Caco-2 (cell line): ENCODE results near the gene KIAA1958. TPM values are rescaled to one million over a fixed set of nuclear protein-coding genes. Genes with fewer than 3 reads are reported as not detected.

Experiments used
- BruUV-seq: library from RNA; stranded (reverse); fragments of 400-500 nt; replicated peaks from 2 replicates; lab custom pipeline; 2021; lab: Mats Ljungman, UMichigan
- CTCF ChIA-PET: fragments of 300-600 bp; sonication (Branson Sonifier 250); formaldehyde crosslinking; loops from one replicate; lab custom pipeline; 2022; ENCODE audit warnings: antibody characterized with exemption; lab: Charles Lee
- POLR2A ChIA-PET: fragments of 300-600 bp; sonication (Branson Sonifier 250); formaldehyde crosslinking; loops from one replicate; lab custom pipeline; 2022; ENCODE audit warnings: antibody characterized with exemption; lab: Charles Lee
- DNase-seq, 2 experiments: peaks; one replicate each; pipeline versions ENCODE4 v3.0.0 to v3.0.0-alpha.2; 2020 to 2022
- H3K27me3 ChIP-seq: replicated peaks from 2 replicates; pipeline ENCODE4 v1.6.0; 2011; ENCODE audit warnings: low read length; ENCODE audit not compliant: control insufficient read depth, insufficient read depth
- H3K36me3 ChIP-seq: 2 replicates; pipeline ENCODE4 v1.5.1; 2011; ENCODE audit warnings: low read length; ENCODE audit not compliant: control insufficient read depth, insufficient read depth
- H3K4me1 ChIP-seq: fragments of 250-450 bp; sonication (Bioruptor Pico); 2 replicates; pipeline ENCODE4 v1.5.1; 2020; ENCODE audit warnings: mild to moderate bottlenecking
- H3K4me3 ChIP-seq: 2 replicates; pipeline ENCODE4 v1.5.1; 2011; ENCODE audit warnings: low read depth, mild to moderate bottlenecking, control low read depth, low read length
- H3K9me3 ChIP-seq: fragments of 250-450 bp; sonication (Bioruptor Pico); 2 replicates; pipeline ENCODE4 v1.5.1; 2020; ENCODE audit warnings: mild to moderate bottlenecking, moderate library complexity
- H3K27ac Mint-ChIP-seq: one replicate; pipeline ENCODE4 v1.8.0; 2022; ENCODE audit warnings: mixed read lengths; ENCODE audit not compliant: unreplicated experiment
- H3K27me3 Mint-ChIP-seq: one replicate; pipeline ENCODE4 v1.8.0; 2022; ENCODE audit warnings: mixed read lengths; ENCODE audit not compliant: insufficient read depth, unreplicated experiment
- H3K36me3 Mint-ChIP-seq: one replicate; pipeline ENCODE4 v1.8.0; 2022; ENCODE audit warnings: mild to moderate bottlenecking, mixed read lengths; ENCODE audit not compliant: insufficient read depth, unreplicated experiment
- H3K4me1 Mint-ChIP-seq: one replicate; pipeline ENCODE4 v1.8.0; 2022; ENCODE audit warnings: low read depth, mixed read lengths; ENCODE audit not compliant: unreplicated experiment
- H3K4me3 Mint-ChIP-seq: one replicate; pipeline ENCODE4 v1.8.0; 2022; ENCODE audit warnings: mild to moderate bottlenecking, moderate library complexity, mixed read lengths; ENCODE audit not compliant: unreplicated experiment
- H3K9me3 Mint-ChIP-seq: one replicate; pipeline ENCODE4 v1.8.0; 2022; ENCODE audit warnings: mixed read lengths; ENCODE audit not compliant: unreplicated experiment
- CTCF ChIP-seq, 2 experiments: fragments of 200-600 bp in 1 of 2; IDR thresholded peaks; 1 replicate in 1 of 2; 2 replicates in 1 of 2; pipeline versions ENCODE4 v1.5.1 to v1.8.0; 2011 to 2022; ENCODE audit warnings: antibody characterized with exemption in 1 of 2, control low read depth in 1 of 2, inconsistent platforms in 1 of 2, low read depth in 1 of 2, low read length in 1 of 2, mild to moderate bottlenecking in 1 of 2, moderate library complexity in 1 of 2; ENCODE audit not compliant: insufficient read depth in 1 of 2, severe bottlenecking in 1 of 2, unreplicated experiment in 1 of 2
- intact Hi-C: fragments of 100-400 bp; cut with micrococcal nuclease; formaldehyde crosslinking; loops from one replicate; pipeline ENCODE4 v1.10.0; 2022; ENCODE audit not compliant: unreplicated experiment
- total RNA-seq: library from RNA; stranded (reverse); gene quantifications from 2 replicates; pipeline ENCODE4 v1.2.3, GENCODE V29; 2022

The KIAA1958 gene
- total RNA-seq, 1 experiment from 2014 or later: 20.0 TPM

- H3K36me3 Mint-ChIP-seq: no peaks in the 10 kb centered on the region
- ChIA-PET CTCF (no interaction called here), POLR2A (no interaction called here)
- no peak for DNase-seq
- Histone ChIP-seq H3K4me1 (no peaks in the 10 kb centered on the region), H3K27me3 (no peaks in the 10 kb centered on the region), H3K4me3 (no peak overlapping the region), H3K36me3 (no peaks in the 10 kb centered on the region), H3K9me3 (no peaks in the 10 kb centered on the region)
- TF ChIP-seq CTCF (IDR thresholded peaks at IDR 0.05; ENCODE audit: insufficient read depth in 1 of 2, low read depth in 1 of 2, low read length in 1 of 2, severe bottlenecking in 1 of 2, unreplicated experiment in 1 of 2): no peak
- intact Hi-C loops: no loop called here
- H3K9me3 Mint-ChIP-seq: no peaks in the 10 kb centered on the region
- BruUV-seq: no TSS peak
- no peak overlapping the region for H3K4me3 Mint-ChIP-seq
- no peak overlapping the region for H3K27ac Mint-ChIP-seq
- H3K4me1 Mint-ChIP-seq: no peaks in the 10 kb centered on the region
- no peaks in the 10 kb centered on the region for H3K27me3 Mint-ChIP-seq
Measured at GRCh38 chr9:112601636-112602035, 115.0 kb downstream of the KIAA1958 start.

GRCh38 chr9:112604790-112605189 is 118.2 kb downstream of the KIAA1958 start:
- Mint-ChIP-seq H3K4me3 (no peak overlapping the region), H3K36me3 (no peaks in the 10 kb centered on the region), H3K27me3 (no peaks in the 10 kb centered on the region), H3K9me3 (no peaks in the 10 kb centered on the region), H3K27ac (no peak overlapping the region), H3K4me1 (no peaks in the 10 kb centered on the region)
- Histone ChIP-seq H3K4me1 (no peaks in the 10 kb centered on the region), H3K36me3 (no peaks in the 10 kb centered on the region), H3K9me3 (no peaks in the 10 kb centered on the region), H3K4me3 (no peak overlapping the region), H3K27me3 (no peaks in the 10 kb centered on the region)
- TF ChIP-seq CTCF (IDR thresholded peaks at IDR 0.05; ENCODE audit: insufficient read depth in 1 of 2, low read depth in 1 of 2, low read length in 1 of 2, severe bottlenecking in 1 of 2, unreplicated experiment in 1 of 2): no peak
- POLR2A ChIA-PET: no interaction called here
- DNase-seq: no peak
- no TSS peak for BruUV-seq
- intact Hi-C loops: no loop called here
- CTCF ChIA-PET: no interaction called here

GRCh38 chr9:112605518-112605917 is 118.9 kb downstream of the KIAA1958 start:
- no peaks in the 10 kb centered on the region for H3K27me3 ChIP-seq
- no peaks in the 10 kb centered on the region for H3K4me1 ChIP-seq
- Mint-ChIP-seq H3K4me1 (no peaks in the 10 kb centered on the region), H3K36me3 (no peaks in the 10 kb centered on the region), H3K27me3 (no peaks in the 10 kb centered on the region), H3K4me3 (no peak overlapping the region), H3K9me3 (no peaks in the 10 kb centered on the region), H3K27ac (no peak overlapping the region)
- BruUV-seq: no TSS peak
- CTCF ChIA-PET: no interaction called here
- intact Hi-C loops: no loop called here
- TF ChIP-seq CTCF (IDR thresholded peaks at IDR 0.05; ENCODE audit: insufficient read depth in 1 of 2, low read depth in 1 of 2, low read length in 1 of 2, severe bottlenecking in 1 of 2, unreplicated experiment in 1 of 2): no peak
- POLR2A ChIA-PET: no interaction called here
- DNase-seq: no peak
- H3K36me3 ChIP-seq: no peaks in the 10 kb centered on the region
- no peaks in the 10 kb centered on the region for H3K9me3 ChIP-seq
- H3K4me3 ChIP-seq: no peak overlapping the region
